ENCODE results near the gene ZNF521.

DNA sequence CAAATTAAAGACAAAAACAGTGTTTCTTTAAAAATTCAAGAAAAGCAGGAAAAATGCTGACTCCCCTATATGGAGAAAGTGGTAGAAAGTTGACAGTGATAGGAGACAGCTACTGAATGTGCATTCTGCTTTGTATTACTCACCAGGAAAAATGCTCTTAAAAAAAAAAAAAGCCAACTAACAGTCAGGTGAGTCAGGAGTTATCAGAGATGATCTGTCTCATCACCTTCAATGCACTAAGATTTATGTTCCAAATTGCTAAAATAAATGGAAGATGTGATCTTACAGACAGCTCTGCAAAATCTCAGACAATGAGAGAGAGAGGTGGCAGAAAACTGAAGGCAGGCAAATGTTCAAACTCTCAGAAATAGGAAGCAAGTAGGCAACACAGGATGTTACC, 47.6 kb upstream of the ZNF521 start:
- TF ChIP-seq, protein P1, sequence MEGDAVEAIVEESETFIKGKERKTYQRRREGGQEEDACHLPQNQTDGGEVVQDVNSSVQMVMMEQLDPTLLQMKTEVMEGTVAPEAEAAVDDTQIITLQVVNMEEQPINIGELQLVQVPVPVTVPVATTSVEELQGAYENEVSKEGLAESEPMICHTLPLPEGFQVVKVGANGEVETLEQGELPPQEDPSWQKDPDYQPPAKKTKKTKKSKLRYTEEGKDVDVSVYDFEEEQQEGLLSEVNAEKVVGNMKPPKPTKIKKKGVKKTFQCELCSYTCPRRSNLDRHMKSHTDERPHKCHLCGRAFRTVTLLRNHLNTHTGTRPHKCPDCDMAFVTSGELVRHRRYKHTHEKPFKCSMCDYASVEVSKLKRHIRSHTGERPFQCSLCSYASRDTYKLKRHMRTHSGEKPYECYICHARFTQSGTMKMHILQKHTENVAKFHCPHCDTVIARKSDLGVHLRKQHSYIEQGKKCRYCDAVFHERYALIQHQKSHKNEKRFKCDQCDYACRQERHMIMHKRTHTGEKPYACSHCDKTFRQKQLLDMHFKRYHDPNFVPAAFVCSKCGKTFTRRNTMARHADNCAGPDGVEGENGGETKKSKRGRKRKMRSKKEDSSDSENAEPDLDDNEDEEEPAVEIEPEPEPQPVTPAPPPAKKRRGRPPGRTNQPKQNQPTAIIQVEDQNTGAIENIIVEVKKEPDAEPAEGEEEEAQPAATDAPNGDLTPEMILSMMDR (IDR thresholded peaks at IDR 0.05), result no peak
- TF ChIP-seq EP300 (IDR thresholded peaks at IDR 0.05) (no peak), POLR2A (IDR thresholded peaks at IDR 0.05) (no peak)
